Measurements from ENCODE around the gene PLSCR5.

DNA sequence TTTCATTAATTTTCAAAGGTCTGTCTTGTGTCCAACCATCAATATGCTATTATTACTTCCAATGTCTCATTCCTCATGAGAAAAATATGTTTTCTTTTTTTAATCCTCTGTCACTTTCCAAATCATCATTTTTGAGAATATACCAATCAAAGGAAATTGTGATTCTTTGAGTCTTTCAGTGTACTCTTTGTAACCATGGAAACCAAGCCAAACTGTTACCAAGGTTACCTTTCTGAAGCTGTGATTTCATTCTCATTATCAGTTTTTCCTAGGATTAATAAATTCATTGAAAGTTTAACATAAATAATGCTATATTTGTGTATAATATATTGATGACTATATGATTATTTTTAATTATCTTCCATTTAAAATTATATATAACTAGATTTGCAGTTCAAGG is 16.6 kb upstream of the PLSCR5 start:
- TF ChIP-seq CTCF (IDR thresholded peaks at IDR 0.05; ENCODE audit: extremely low read depth in 1 of 2, insufficient read depth in 1 of 2, low read depth in 1 of 2, low read length in 2 of 2): no peak
- TF ChIP-seq EZH2 (IDR thresholded peaks at IDR 0.05; ENCODE audit: borderline replicate concordance, low read depth, low read length, severe bottlenecking): no peak
- TF ChIP-seq POLR2A (IDR thresholded peaks at IDR 0.05; ENCODE audit: low read depth, low read length): no peak
- TF ChIP-seq MAX (IDR thresholded peaks at IDR 0.05; ENCODE audit: insufficient read depth, insufficient read length): no peak
- no peak for TF ChIP-seq GATA2 (IDR thresholded peaks at IDR 0.05; ENCODE audit: insufficient read depth, insufficient read length, low read depth, low read length)
- no peak for TF ChIP-seq FOS (IDR thresholded peaks at IDR 0.05; ENCODE audit: borderline replicate concordance, insufficient read depth, low read length)
- TF ChIP-seq POLR2AphosphoS5 (IDR thresholded peaks at IDR 0.05; ENCODE audit: insufficient read depth, low read depth, low read length): no peak
- no peak for TF ChIP-seq JUN (IDR thresholded peaks at IDR 0.05; ENCODE audit: borderline replicate concordance, insufficient read depth, insufficient read length, low read depth)
- no peak for TF ChIP-seq MYC (IDR thresholded peaks at IDR 0.05; ENCODE audit: low read depth, low read length)

All from endothelial cell of umbilical vein (primary cell).